Effector memory CD4-positive, alpha-beta T cell (primary cell): Measurements from ENCODE around the gene ZSCAN25.
"Not testable (repeated sequence)": the region's sequence is repeated elsewhere in the genome, so short reads cannot be mapped to it uniquely, and the experiment has no call there.

Experiments used
- DNase-seq, 3 donors: peaks; one replicate each; pipeline ENCODE4 v3.0.0-alpha.2; 2020
- H3K27ac ChIP-seq: 2 replicates; pipeline ENCODE4 v1.7.0; 2013; ENCODE audit warnings: mild to moderate bottlenecking, low read length, moderate library complexity; ENCODE audit not compliant: insufficient read depth, poor library complexity, severe bottlenecking
- H3K27me3 ChIP-seq: replicated peaks from 2 replicates; pipeline ENCODE4 v1.7.0; 2013; ENCODE audit warnings: mild to moderate bottlenecking, low read length; ENCODE audit not compliant: insufficient read depth, control insufficient read depth, poor library complexity, severe bottlenecking
- H3K36me3 ChIP-seq: 2 replicates; pipeline ENCODE4 v1.7.0; 2013; ENCODE audit warnings: mild to moderate bottlenecking, low read length, moderate library complexity; ENCODE audit not compliant: control insufficient read depth, insufficient read depth
- H3K4me1 ChIP-seq: 2 replicates; pipeline ENCODE4 v1.7.0; 2013; ENCODE audit warnings: low read length, mild to moderate bottlenecking; ENCODE audit not compliant: control insufficient read depth, insufficient read depth, poor library complexity, severe bottlenecking
- H3K4me3 ChIP-seq: 2 replicates; pipeline ENCODE4 v1.7.0; 2013; ENCODE audit warnings: low read length, low read depth, mild to moderate bottlenecking; ENCODE audit not compliant: insufficient read depth, poor library complexity, severe bottlenecking
- H3K9me3 ChIP-seq: 2 replicates; pipeline ENCODE4 v1.7.0; 2013; ENCODE audit warnings: mild to moderate bottlenecking, low read length, moderate library complexity; ENCODE audit not compliant: control insufficient read depth

Gene ZSCAN25

GRCh38 chr7:99644431-99644830 lies 27.7 kb downstream of the ZSCAN25 start:
- Histone ChIP-seq H3K4me3 (no peak overlapping the region), H3K27ac (no peak overlapping the region), H3K4me1 (no peaks in the 10 kb centered on the region), H3K36me3 (no peaks in the 10 kb centered on the region), H3K9me3 (no peaks in the 10 kb centered on the region), H3K27me3 (no peaks in the 10 kb centered on the region)
- DNase-seq = no peak

GRCh38 chr7:99645590-99645989 lies 28.8 kb downstream of the ZSCAN25 start:
- H3K36me3 ChIP-seq = no peaks in the 10 kb centered on the region
- no peak overlapping the region for H3K4me3 ChIP-seq
- no peak overlapping the region for H3K27ac ChIP-seq
- H3K27me3 ChIP-seq = no peaks in the 10 kb centered on the region
- DNase-seq = no peak
- H3K9me3 ChIP-seq = no peaks in the 10 kb centered on the region
- no peaks in the 10 kb centered on the region for H3K4me1 ChIP-seq

DNA sequence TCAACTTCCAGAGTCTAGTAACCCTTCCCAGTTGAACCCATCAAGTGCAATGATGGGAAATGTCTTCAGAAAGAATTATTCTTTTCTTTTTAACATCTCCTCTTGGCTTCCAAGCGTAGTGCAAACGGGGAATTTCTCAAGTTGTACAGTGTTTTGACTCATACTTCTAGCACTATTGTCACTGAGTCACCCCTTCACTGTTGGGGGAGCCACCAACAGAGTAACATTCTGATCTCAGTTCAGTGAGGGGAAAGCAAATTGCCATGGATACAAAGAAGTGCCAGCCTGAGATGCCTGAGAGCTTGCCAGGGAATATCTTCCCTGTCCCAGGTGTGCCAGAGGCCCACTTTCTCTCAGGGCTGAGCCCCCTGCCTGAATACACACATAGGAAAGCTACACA lies 32.1 kb downstream of the ZSCAN25 start:
- Histone ChIP-seq H3K27ac (no peak overlapping the region), H3K4me3 (no peak overlapping the region), H3K36me3 (no peaks in the 10 kb centered on the region), H3K4me1 (no peaks in the 10 kb centered on the region), H3K9me3 (no peaks in the 10 kb centered on the region), H3K27me3 (no peaks in the 10 kb centered on the region)
- no peak for DNase-seq

- no peak for DNase-seq
- no peaks in the 10 kb centered on the region for H3K27me3 ChIP-seq
Observed at GRCh38 chr7:99651290-99651689, 34.5 kb downstream of the ZSCAN25 start.

DNA sequence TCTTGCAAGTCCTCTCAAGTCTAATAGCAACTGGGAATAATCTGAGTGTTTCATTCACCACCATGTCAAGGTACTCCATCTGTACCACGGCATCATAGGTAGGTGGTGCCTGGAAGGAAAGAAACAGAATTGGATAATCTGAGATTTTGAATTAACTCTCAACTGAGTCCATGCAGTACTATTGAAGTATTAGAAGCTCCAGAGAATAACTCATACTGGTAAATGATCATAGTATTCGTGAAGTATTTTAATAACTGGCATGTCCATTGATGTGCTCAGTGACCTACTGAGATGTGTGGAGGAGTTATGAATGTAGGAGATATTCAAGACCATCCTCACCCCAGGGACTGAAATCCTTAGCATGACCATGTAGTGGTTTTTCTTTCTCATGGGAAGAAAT lies 35.9 kb downstream of the ZSCAN25 start:
- Histone ChIP-seq H3K9me3 (no peaks in the 10 kb centered on the region), H3K27ac (no peak overlapping the region), H3K27me3 (no peaks in the 10 kb centered on the region), H3K36me3 (no peaks in the 10 kb centered on the region), H3K4me1 (no peaks in the 10 kb centered on the region), H3K4me3 (no peak overlapping the region)
- DNase-seq = no peak

More at GRCh38 chr7:99651290-99651689, 34.5 kb downstream of the ZSCAN25 start:
- no peaks in the 10 kb centered on the region for H3K4me1 ChIP-seq
- no peaks in the 10 kb centered on the region for H3K36me3 ChIP-seq
- no peak overlapping the region for H3K4me3 ChIP-seq
- no peaks in the 10 kb centered on the region for H3K9me3 ChIP-seq
- H3K27ac ChIP-seq = no peak overlapping the region

- H3K36me3 ChIP-seq, H3K4me3 ChIP-seq, DNase-seq: not testable (repeated sequence)
Observed at GRCh38 chr7:99653269-99653668, 36.5 kb downstream of the ZSCAN25 start.

GRCh38 chr7:99653754-99654153 lies 37.0 kb downstream of the ZSCAN25 start:
- no peak overlapping the region for H3K4me3 ChIP-seq
- no peak overlapping the region for H3K27ac ChIP-seq
- no peak for DNase-seq
- no peaks in the 10 kb centered on the region for H3K4me1 ChIP-seq
- H3K27me3 ChIP-seq = no peaks in the 10 kb centered on the region
- H3K36me3 ChIP-seq = no peaks in the 10 kb centered on the region
- H3K9me3 ChIP-seq = no peaks in the 10 kb centered on the region

More at GRCh38 chr7:99653269-99653668, 36.5 kb downstream of the ZSCAN25 start:
- not testable (repeated sequence) for H3K9me3 ChIP-seq, H3K27ac ChIP-seq, H3K4me1 ChIP-seq, H3K27me3 ChIP-seq

DNA sequence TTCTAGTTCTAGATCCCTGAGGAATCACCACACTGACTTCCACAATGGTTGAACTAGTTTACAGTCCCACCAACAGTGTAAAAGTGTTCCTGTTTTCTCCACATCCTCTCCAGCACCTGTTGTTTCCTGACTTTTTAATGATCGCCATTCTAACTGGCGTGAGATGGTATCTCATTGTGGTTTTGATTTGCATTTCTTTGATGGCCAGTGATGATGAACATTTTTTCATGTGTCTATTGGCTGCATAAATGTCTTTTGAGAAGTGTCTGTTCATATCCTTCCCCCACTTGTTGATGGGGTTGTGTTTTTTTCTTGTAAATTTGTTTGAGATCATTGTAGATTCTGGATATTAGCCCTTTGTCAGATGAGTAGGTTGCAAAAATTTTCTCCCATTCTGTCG lies 37.9 kb downstream of the ZSCAN25 start:
- H3K27ac ChIP-seq, H3K4me1 ChIP-seq, H3K9me3 ChIP-seq, DNase-seq, H3K36me3 ChIP-seq, H3K4me3 ChIP-seq, H3K27me3 ChIP-seq: not testable (repeated sequence)

DNA sequence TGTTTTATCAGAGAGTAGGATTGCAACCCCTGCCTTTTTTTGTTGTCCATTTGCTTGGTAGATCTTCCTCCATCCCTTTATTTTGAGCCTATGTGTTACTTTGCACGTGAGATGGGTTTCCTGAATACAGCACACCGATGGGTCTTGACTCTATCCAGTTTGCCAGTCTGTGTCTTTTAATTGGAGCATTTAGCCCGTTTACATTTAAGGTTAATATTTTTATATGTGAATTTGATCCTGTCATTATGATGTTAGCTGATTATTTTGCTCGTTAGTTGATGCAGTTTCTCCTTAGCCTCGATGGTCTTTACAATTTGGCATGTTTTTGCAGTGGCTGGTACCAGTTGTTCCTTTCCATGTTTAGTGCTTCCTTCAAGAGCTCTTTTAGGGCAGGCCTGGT lies 41.1 kb downstream of the ZSCAN25 start:
- not testable (repeated sequence) for DNase-seq, H3K4me1 ChIP-seq, H3K27me3 ChIP-seq, H3K36me3 ChIP-seq, H3K9me3 ChIP-seq, H3K4me3 ChIP-seq, H3K27ac ChIP-seq

DNA sequence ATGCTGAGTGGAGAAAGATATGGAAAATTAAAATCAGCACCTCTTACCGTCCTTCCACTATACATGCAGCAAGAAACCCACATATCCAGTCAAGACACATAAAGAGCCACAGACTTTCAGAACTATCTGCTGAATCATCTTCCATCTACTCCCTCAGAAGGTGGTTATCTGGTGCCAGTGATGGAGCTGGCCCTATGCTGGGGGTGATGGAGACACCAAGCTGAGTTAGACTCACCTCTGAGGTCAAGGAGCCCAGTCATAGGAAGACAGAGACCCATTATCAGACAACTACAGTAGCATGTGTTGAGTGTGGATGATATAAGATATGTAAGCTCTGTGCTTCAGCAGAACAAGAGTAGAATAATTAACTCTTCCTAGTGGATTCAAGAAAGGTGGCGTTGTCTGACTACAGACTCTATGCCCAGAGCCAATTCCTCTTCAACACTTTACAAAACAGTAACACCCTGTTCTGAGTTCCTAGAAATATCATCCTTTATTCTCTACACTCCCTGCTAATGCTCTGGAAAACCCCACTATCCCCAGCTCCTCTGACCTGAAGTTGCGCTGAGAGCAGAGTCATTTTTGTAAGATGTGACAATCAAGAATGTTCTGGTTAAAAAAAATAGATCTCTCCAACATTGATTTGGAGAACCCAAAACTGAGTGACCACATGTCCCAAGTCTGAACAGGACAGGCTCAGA lies 48.7 kb downstream of the ZSCAN25 start:
- Histone ChIP-seq H3K4me1 (no peaks in the 10 kb centered on the region), H3K4me3 (no peak overlapping the region), H3K27ac (no peak overlapping the region), H3K9me3 (no peaks in the 10 kb centered on the region), H3K27me3 (no peaks in the 10 kb centered on the region), H3K36me3 (no peaks in the 10 kb centered on the region)
- DNase-seq = no peak
